HG03378 (cell line): Measurements from ENCODE around the gene PABPC1L.

Source experiments
- ATAC-seq: cut with Tn5 transposase; IDR thresholded peaks from one replicate; pipeline ENCODE4 v1.9.1; 2021; ENCODE audit warnings: mild to moderate bottlenecking, moderate library complexity; ENCODE audit not compliant: unreplicated experiment

Gene PABPC1L

GRCh38 chr20:44900231-44900854 lies 9.5 kb upstream of the PABPC1L start:
- no peak for ATAC-seq

DNA sequence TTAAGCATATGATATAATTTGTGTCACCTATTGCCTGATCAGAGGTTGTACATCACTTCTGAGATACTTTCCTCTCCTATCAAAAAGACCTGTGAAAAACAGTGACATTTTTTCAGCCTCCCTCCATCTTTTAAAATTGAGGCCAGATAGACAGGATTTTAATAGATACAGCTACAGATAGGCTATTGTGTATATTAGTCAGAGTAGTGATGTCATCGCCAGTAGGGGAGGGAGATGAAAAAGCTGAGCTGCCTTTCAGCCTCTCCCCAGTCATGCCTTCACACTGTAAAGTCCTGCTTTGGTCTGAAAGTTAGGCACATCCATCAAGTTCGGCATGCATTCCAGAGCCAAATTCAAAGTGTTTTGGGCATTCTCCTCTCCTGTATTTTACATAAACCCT lies 7.9 kb upstream of the PABPC1L start:
- no peak for ATAC-seq

DNA sequence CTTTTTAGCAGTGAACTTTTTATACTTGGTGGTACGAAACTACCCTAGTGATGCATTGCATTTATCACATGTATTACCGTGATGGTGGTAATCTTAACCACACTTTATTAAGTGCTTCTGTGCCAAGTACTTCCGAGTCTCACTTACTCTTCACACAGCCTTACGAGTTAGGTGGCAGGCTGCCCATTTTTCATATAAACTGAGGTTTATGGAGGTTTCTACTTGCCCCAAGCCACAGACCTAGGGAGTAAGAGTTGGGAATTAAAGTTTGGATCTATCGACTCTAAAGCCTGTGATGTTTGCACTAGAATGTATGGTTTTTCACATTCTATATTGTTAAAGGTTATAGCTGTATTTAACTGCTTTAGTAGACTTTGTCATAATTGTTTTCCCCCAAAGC lies 5.5 kb upstream of the PABPC1L start:
- no peak for ATAC-seq

DNA sequence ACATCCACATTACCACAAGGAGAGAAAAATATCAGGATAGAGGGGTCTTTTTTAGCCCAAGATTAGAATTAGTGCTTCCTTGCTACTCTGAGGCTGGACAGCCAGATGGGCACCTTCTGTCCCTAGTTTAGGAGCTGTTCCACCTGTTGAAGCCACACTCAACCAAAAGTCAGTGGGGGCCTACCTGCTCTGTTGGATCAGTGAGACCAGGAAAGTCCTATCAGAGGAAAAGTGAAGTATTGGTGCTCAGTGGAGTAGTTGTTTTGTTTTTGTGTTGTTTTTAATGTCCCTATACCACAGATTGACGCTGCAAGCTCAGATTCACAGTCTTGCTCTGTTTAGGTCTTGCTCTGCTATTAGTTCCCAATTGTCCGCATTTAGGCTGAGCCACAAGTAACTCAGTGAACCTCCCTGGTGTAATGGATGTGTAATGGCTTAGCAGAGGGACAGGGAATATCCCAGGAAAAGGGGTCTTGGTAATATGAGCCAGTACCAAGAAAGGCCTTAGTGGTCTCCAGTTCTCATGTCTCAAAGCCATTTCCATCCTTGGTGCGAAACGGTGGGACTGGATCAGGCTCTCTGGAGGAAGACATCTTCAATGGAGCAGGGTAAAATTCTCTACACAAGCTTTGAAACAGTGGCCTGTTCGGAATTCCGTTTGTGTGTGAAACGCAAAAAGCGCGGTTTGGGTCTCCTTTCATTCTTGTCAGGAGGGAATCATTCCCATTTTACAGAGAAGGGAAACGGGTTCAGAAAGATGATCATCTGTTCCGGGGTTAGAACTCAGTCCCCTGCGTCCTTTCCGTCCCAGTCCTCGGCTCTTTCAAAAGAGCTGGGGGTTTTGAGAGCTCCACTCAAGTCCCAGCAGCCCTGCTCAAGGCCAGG lies 631 bp upstream of the PABPC1L start:
- no peak for ATAC-seq

- no peak for ATAC-seq
Observed at GRCh38 chr20:44910690-44911262, 916 bp downstream of the PABPC1L start.

DNA sequence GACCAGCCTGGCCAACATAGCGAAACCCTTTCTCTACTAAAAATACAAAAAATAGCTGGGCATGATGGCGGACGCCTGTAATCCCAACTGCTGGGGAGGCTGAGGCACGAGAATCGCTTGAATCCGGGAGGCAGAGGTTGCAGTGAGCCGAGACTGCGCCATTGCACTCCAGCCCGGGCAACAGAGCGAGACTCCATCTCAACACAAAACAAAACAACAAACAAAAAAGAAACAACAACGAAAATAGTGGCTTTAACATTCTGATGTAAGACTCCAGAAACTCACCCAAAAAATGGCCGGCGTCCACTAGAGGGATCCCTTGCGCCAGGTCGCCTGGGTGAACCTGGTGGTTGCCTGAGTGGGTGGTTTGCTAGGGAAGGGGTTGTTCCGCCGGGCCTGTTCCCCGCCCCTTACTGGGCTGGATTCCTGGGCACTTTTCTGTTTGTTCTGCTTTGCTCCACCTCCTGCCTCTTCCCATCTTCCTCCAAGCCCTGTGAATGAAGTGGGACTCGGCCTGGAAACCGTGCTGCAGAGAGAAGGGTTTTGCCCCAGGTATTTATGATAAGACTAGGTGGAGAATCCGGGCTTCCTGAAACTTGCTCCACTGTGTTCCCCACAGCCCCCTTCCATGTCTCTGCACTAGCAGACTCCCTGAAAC lies 1.5 kb downstream of the PABPC1L start:
- ATAC-seq: no peak

- no peak for ATAC-seq
Observed at GRCh38 chr20:44912189-44912588, 2.3 kb downstream of the PABPC1L start.

- no peak for ATAC-seq
Observed at GRCh38 chr20:44914924-44915323, 5.1 kb downstream of the PABPC1L start.

GRCh38 chr20:44916586-44916985 lies 6.7 kb downstream of the PABPC1L start:
- ATAC-seq: no peak

DNA sequence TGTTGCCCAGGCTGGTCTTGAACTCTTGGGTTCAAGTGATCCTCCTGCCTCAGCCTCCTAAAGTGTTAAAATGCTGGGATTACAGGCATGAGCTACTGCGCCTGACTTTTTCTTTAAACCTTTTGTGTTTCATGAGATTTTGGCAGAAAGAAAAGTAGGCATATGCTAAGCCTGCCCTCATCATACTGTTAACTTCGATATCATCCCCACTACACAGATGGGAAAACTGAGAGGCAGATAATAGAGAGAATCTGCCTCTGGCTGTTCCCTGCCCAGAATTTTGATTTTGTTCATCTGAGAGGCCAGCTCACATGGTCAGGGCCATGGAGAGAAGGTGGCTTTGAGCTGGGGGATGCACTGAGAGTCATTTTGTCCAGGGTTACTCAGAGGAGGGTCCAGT lies 7.5 kb downstream of the PABPC1L start:
- no peak for ATAC-seq

- no peak for ATAC-seq
Observed at GRCh38 chr20:44918342-44918741, 8.5 kb downstream of the PABPC1L start.

DNA sequence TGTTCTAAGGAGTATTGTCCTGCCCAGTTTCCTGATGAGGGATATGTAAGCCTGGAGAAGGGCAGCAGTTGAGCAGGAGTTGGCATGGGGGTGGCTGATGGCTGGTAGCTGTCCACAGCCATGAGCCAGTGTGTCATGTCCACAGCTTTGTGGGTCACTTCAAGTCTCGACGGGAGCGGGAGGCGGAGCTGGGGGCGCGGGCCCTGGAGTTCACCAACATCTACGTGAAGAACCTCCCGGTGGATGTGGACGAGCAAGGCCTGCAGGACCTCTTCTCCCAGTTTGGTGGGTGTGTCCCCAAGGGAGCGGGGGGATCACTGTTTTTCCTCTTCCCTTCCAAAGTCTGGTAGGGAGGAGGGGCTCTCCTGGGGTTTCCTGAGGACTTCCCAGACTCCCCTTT lies 8.9 kb downstream of the PABPC1L start:
- no peak for ATAC-seq

- no peak for ATAC-seq
Observed at GRCh38 chr20:44921447-44921846, 11.6 kb downstream of the PABPC1L start.

DNA sequence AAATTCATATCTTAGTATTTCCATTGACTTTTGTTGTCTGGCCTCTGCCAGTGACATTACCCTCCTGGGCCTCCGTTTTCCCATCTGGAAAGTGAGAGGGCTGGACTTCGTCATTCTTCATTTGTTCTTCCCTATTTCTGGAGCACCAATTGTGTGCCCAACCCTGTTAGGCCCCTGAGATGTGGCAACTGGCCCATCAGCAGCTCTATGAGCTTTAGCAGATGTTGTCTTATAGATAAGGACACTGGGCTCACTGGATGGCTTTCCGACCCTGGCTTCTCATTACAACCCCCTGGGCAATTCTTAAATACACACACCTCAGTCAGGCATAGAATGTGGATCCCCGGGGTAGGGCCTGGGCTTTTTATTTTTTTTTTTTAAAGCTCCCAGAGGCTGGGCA lies 14.7 kb downstream of the PABPC1L start:
- no peak for ATAC-seq

GRCh38 chr20:44928595-44928994 lies 18.7 kb downstream of the PABPC1L start:
- no peak for ATAC-seq

- no peak for ATAC-seq
Observed at GRCh38 chr20:44930517-44931168, 20.8 kb downstream of the PABPC1L start.

DNA sequence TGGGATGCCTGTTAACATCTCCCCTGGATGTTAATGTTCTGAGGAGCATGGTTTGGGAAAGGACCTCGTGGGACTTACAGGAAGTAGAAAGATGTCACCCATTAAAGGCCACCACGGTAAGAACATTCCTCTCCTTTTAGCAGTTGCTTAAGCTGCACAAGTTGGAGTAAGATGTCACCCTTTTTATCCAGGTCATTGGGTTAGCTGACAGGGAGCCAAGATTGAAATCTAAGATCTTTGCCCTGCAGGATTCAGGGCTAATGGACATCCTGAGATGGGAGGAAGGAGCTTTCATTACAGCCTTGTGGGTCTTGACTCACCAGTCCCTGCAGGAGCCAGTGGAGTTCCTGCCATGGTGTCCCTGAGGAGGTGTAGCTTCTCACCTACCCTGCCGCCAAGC lies 22.1 kb downstream of the PABPC1L start:
- ATAC-seq: no peak

DNA sequence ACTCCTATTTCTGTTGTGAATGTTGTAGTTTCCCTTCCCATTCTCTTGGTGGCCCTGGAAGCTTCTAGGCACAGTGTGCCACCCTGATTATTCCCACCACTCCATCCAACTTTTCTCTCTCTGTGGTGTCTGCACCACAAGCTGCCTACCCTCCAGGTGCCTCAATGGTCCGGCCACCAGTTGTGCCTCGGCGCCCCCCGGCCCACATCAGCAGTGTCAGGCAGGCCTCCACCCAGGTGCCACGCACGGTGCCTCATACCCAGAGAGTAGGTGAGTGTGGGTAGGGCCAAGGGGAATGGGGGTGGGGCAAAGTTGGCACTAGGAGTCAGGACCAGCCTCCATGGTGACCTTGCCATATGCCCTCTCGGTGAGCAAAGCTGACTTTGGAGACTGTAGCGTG lies 23.1 kb downstream of the PABPC1L start:
- no peak for ATAC-seq

- ATAC-seq: no peak
Observed at GRCh38 chr20:44936510-44936909, 26.6 kb downstream of the PABPC1L start.

DNA sequence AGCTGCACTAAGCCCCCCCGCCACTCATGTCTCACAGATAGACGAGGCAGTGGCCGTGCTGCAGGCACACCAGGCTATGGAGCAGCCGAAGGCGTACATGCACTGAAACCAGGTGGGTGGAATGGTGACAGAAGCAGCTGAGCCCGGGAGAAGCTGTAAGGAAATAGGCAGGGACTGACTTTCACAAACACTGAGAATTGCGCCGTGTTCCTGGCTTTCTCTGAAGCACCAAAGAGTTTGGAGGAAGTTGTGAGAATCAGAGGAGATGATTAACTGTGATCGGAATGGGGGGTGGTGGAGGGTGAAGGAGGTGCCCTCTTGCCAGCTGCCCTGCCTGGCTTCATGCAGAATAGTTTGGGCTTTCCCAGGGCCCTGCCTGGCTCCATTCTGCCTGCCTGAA lies 28.8 kb downstream of the PABPC1L start:
- no peak for ATAC-seq

DNA sequence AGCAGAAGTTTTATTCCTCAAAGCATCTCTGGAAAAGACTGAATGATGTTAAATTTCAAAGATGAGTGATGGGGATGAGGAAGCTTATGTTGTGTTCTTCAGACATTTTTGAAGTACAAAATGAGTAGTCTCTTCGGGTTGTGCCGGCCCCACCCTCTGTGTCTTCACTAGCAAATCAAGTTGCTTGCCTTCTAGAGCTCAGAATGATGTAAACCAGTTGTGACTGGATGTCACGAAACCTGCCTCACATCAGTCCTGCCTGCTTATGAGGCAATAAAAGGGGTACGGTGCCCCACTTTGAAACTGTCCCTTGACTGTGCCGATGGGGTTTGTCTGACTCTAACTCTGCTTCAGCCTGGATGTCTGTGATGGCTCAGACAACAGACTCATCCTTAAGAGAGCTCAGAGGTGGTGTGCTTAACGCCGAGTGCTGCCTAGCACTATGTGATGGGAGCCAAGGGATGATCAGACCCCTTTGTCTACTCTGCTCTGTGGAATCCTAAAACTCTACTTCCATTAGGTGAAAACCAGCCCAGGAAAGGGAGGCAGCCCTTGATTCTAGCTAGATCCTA lies 31.3 kb downstream of the PABPC1L start:
- no peak for ATAC-seq
